Activated CD8-positive, alpha-beta memory T cell treated with anti-CD3 and anti-CD28 coated beads, Interleukin-2, amount 50 U/mL, for 4 hours (primary cell): Measurements from ENCODE around the gene STRIT1.
"Not testable (repeated sequence)": the region's sequence is repeated elsewhere in the genome, so short reads cannot be mapped to it uniquely, and the experiment has no call there.

ENCODE experiments used
- DNase-seq: peaks from one replicate; pipeline ENCODE4 v3.0.0-alpha.2; 2020

Gene STRIT1

GRCh38 chr3:155262855-155263254, 30.6 kb downstream of the STRIT1 start:
- DNase-seq, result not testable (repeated sequence)

GRCh38 chr3:155262295-155262694, 31.2 kb downstream of the STRIT1 start:
- DNase-seq, result no peak

- no peak for DNase-seq
Measured at GRCh38 chr3:155254445-155254844, 39.0 kb downstream of the STRIT1 start.

GRCh38 chr3:155252535-155252934, 40.9 kb downstream of the STRIT1 start:
- DNase-seq, result no peak

- no peak for DNase-seq
Measured at GRCh38 chr3:155252021-155252420, 41.5 kb downstream of the STRIT1 start.

- no peak for DNase-seq
Measured at GRCh38 chr3:155248531-155249187, 44.8 kb downstream of the STRIT1 start.

GRCh38 chr3:155244699-155245098, 48.8 kb downstream of the STRIT1 start:
- DNase-seq, result no peak

GRCh38 chr3:155244216-155244615, 49.3 kb downstream of the STRIT1 start:
- no peak for DNase-seq

- DNase-seq, result no peak
Measured at GRCh38 chr3:155243512-155243921, 50.0 kb downstream of the STRIT1 start.

- no peak for DNase-seq
Measured at GRCh38 chr3:155242342-155242741, 51.1 kb downstream of the STRIT1 start.

GRCh38 chr3:155241579-155241978, 51.9 kb downstream of the STRIT1 start:
- DNase-seq, result no peak
